Loucy (cell line): Measurements from ENCODE around the gene PAK1.

Source experiments
- H2AFZ ChIP-seq: fragments of 200-600 bp; sonication (generic); 2 replicates; pipeline ENCODE4 v1.6.0; 2016; ENCODE audit warnings: antibody characterized with exemption, mild to moderate bottlenecking, low read length, moderate library complexity
- H3F3A ChIP-seq: fragments of 200-600 bp; 2 replicates; pipeline ENCODE4 v1.6.0; 2016; ENCODE audit warnings: antibody characterized with exemption, low read depth, mild to moderate bottlenecking
- H3K27me3 ChIP-seq: fragments of 200-600 bp; sonication (generic); 2 replicates; pipeline ENCODE4 v1.6.1; 2014; ENCODE audit warnings: low read length, mild to moderate bottlenecking; ENCODE audit not compliant: insufficient read depth, poor library complexity, severe bottlenecking
- H3K36me3 ChIP-seq: fragments of 200-600 bp; sonication (generic); 2 replicates; pipeline ENCODE4 v1.6.1; 2016; ENCODE audit warnings: low read length; ENCODE audit not compliant: insufficient read depth
- H3K4me1 ChIP-seq: fragments of 200-600 bp; sonication (generic); 2 replicates; pipeline ENCODE4 v1.5.1; 2014; ENCODE audit warnings: low read length, mild to moderate bottlenecking; ENCODE audit not compliant: insufficient read depth, poor library complexity, severe bottlenecking
- H3K4me2 ChIP-seq: fragments of 200-600 bp; sonication (generic); 2 replicates; pipeline ENCODE4 v1.6.0; 2014; ENCODE audit warnings: antibody characterized with exemption, low read length, low read depth, mild to moderate bottlenecking; ENCODE audit not compliant: poor library complexity, severe bottlenecking
- H3K4me3 ChIP-seq: fragments of 200-600 bp; sonication (generic); 2 replicates; pipeline ENCODE4 v1.5.1; 2014; ENCODE audit warnings: low read length, mild to moderate bottlenecking, mixed read lengths; ENCODE audit not compliant: poor library complexity, severe bottlenecking
- H3K79me2 ChIP-seq: fragments of 200-600 bp; sonication (generic); 2 replicates; pipeline ENCODE4 v1.6.1; 2014; ENCODE audit warnings: low read length; ENCODE audit not compliant: insufficient read depth
- H3K9ac ChIP-seq: fragments of 200-600 bp; sonication (generic); 2 replicates; pipeline ENCODE4 v1.6.0; 2014; ENCODE audit warnings: mild to moderate bottlenecking, low read depth, low read length, moderate library complexity; ENCODE audit not compliant: poor library complexity, severe bottlenecking
- H3K9me2 ChIP-seq: fragments of 200-600 bp; sonication (generic); replicated peaks from 2 replicates; pipeline ENCODE4 v1.6.1; 2016; ENCODE audit warnings: low read depth, low read length, mixed read lengths
- H3K9me3 ChIP-seq: fragments of 200-600 bp; sonication (generic); 2 replicates; pipeline ENCODE4 v1.6.1; 2014; ENCODE audit warnings: mild to moderate bottlenecking, antibody characterized with exemption, low read length, low read depth; ENCODE audit not compliant: insufficient read depth
- H4K20me1 ChIP-seq: fragments of 200-600 bp; sonication (generic); 2 replicates; pipeline ENCODE4 v1.6.0; 2014; ENCODE audit warnings: antibody characterized with exemption, low read length, mild to moderate bottlenecking; ENCODE audit not compliant: insufficient read depth, poor library complexity, severe bottlenecking
- EZH2phosphoT487 ChIP-seq: fragments of 200-600 bp; IDR thresholded peaks from 2 replicates; pipeline ENCODE4 v1.6.1; 2018; ENCODE audit warnings: antibody characterized with exemption, mild to moderate bottlenecking, moderate library complexity, borderline replicate concordance
- TF ChIP-seq, protein P1 (sequence below): fragments of 200-600 bp; sonication (generic); conservative IDR thresholded peaks from 2 replicates; pipeline ENCODE4 v1.5.1; 2014; ENCODE audit warnings: mild to moderate bottlenecking, antibody characterized with exemption, low read length

PAK1 gene

GRCh38 chr11:77322506-77322905, 151.4 kb downstream of the PAK1 start:
- Histone ChIP-seq H3K27me3 (no peaks in the 10 kb centered on the region), H3K4me3 (no peak overlapping the region), H3F3A (no peaks in the 10 kb centered on the region), H3K9me2 (no peaks in the 10 kb centered on the region), H3K9me3 (no peaks in the 10 kb centered on the region), H3K9ac (no peak overlapping the region), H3K4me2 (no peak overlapping the region), H4K20me1 (no peaks in the 10 kb centered on the region), H2AFZ (no peak overlapping the region), H3K36me3 (peaks cover 49% of the 10 kb centered on the region; the same call in 1 of the 2 replicates), H3K79me2 (no peaks in the 10 kb centered on the region), H3K4me1 (no peaks in the 10 kb centered on the region)
- no peak for TF ChIP-seq EZH2phosphoT487
- TF ChIP-seq, protein P1, sequence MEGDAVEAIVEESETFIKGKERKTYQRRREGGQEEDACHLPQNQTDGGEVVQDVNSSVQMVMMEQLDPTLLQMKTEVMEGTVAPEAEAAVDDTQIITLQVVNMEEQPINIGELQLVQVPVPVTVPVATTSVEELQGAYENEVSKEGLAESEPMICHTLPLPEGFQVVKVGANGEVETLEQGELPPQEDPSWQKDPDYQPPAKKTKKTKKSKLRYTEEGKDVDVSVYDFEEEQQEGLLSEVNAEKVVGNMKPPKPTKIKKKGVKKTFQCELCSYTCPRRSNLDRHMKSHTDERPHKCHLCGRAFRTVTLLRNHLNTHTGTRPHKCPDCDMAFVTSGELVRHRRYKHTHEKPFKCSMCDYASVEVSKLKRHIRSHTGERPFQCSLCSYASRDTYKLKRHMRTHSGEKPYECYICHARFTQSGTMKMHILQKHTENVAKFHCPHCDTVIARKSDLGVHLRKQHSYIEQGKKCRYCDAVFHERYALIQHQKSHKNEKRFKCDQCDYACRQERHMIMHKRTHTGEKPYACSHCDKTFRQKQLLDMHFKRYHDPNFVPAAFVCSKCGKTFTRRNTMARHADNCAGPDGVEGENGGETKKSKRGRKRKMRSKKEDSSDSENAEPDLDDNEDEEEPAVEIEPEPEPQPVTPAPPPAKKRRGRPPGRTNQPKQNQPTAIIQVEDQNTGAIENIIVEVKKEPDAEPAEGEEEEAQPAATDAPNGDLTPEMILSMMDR, result no peak

DNA sequence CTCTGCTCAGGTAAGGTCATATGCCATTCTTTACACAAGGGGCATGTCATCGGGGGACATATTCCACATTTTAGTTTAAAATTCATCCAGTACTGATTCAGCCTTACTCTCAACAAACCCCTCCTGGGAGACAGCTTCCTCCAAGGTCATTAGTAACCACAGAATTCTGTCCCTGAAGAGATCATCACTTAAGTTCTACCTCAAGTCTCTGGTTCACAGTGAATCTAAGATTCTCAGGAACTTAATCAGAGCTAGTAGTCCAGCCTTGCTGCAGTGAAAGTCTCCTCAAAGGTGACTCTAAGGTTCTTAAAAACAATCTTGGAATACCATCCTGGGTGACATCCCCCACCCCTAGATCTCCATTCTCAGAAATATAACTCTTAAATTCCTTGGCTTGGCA, 153.5 kb downstream of the PAK1 start:
- Histone ChIP-seq H4K20me1 (no peaks in the 10 kb centered on the region), H3K4me2 (no peak overlapping the region), H3K36me3 (peaks cover 36% of the 10 kb centered on the region; the same call in 1 of the 2 replicates), H3K9me3 (no peaks in the 10 kb centered on the region), H3F3A (no peaks in the 10 kb centered on the region), H3K4me1 (no peaks in the 10 kb centered on the region), H3K9ac (no peak overlapping the region), H3K79me2 (no peaks in the 10 kb centered on the region), H2AFZ (no peak overlapping the region), H3K4me3 (no peak overlapping the region), H3K27me3 (no peaks in the 10 kb centered on the region), H3K9me2 (no peaks in the 10 kb centered on the region)
- TF ChIP-seq, protein P1, result no peak
- no peak for TF ChIP-seq EZH2phosphoT487

- no peak for TF ChIP-seq EZH2phosphoT487
- TF ChIP-seq, protein P1, result no peak
- Histone ChIP-seq H3K4me1 (no peaks in the 10 kb centered on the region), H3K9ac (no peak overlapping the region), H2AFZ (no peak overlapping the region), H4K20me1 (no peaks in the 10 kb centered on the region), H3F3A (no peaks in the 10 kb centered on the region), H3K9me2 (no peaks in the 10 kb centered on the region), H3K4me2 (no peak overlapping the region), H3K36me3 (peaks cover 25% of the 10 kb centered on the region; the same call in 1 of the 2 replicates), H3K4me3 (no peak overlapping the region), H3K79me2 (no peaks in the 10 kb centered on the region), H3K27me3 (no peaks in the 10 kb centered on the region), H3K9me3 (no peaks in the 10 kb centered on the region)
These were observed 155.3 kb downstream of the PAK1 start for GRCh38 chr11:77318600-77318999.
